ENCODE results near the gene OCA2. TPM values are rescaled to one million over a fixed set of nuclear protein-coding genes. Genes with fewer than 3 reads are reported as not detected.
"Not testable (repeated sequence)": the region's sequence is repeated elsewhere in the genome, so short reads cannot be mapped to it uniquely, and the experiment has no call there.

OCA2 gene
- polyA plus RNA-seq, 1 experiment = not detected

DNA sequence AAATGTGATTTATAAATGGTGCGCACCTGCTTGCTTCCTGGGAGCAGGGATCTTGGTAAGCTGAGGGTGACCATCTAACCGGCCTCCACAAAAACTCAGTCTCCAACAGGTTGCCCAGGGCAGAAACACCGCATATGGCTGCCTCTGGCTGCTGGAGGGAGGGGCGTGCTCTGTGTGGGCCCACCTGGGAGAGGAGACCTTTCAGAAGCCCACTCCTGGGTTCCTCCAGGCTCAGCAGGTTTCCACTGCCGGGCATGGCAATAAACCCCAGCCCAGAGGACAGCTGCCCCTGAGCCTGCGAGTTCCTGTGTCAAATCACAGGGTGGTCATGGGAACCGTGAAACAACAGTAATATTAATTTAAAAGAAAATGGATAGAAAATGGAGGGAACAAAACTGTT lies 85.6 kb downstream of the OCA2 start:
- ChIA-PET POLR2A (no interaction called here), CTCF (no interaction called here)
- H3K27me3 ChIP-seq (ENCODE audit: control insufficient read depth, insufficient read depth, low read length) = no peaks in the 10 kb centered on the region
- no peaks in the 10 kb centered on the region; the same call in 1 of the 2 replicates for H3K9me3 ChIP-seq (ENCODE audit: control insufficient read depth, insufficient read depth, low read length)
- H3K4me3 ChIP-seq (ENCODE audit: low read depth, low read length) = no peak overlapping the region
- H3K27ac ChIP-seq (ENCODE audit: low read depth, low read length) = no peak overlapping the region
- TF ChIP-seq, protein P1, sequence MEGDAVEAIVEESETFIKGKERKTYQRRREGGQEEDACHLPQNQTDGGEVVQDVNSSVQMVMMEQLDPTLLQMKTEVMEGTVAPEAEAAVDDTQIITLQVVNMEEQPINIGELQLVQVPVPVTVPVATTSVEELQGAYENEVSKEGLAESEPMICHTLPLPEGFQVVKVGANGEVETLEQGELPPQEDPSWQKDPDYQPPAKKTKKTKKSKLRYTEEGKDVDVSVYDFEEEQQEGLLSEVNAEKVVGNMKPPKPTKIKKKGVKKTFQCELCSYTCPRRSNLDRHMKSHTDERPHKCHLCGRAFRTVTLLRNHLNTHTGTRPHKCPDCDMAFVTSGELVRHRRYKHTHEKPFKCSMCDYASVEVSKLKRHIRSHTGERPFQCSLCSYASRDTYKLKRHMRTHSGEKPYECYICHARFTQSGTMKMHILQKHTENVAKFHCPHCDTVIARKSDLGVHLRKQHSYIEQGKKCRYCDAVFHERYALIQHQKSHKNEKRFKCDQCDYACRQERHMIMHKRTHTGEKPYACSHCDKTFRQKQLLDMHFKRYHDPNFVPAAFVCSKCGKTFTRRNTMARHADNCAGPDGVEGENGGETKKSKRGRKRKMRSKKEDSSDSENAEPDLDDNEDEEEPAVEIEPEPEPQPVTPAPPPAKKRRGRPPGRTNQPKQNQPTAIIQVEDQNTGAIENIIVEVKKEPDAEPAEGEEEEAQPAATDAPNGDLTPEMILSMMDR (IDR thresholded peaks at IDR 0.05; ENCODE audit: low read depth, low read length) = no peak
- no peak for DNase-seq (ENCODE audit: low read depth, low spot score)

DNA sequence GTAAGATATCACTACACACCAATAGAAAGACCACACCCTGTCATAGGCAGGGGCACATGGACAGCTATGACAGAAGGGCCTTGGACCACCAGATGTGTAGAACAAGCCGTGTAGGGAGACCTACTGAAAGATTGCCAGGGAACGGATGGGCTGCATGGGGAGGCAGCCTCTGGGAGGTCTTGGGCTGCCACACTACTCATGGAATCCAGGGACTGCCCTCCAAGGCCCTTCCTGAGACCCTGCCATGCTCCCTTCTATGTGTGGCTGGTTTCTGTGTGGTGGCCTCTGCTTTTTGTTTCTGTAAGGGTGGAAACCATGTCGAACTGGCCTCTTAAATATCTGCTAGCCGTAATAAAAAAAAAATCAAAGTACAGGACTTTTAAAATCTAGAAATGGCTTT lies 86.9 kb downstream of the OCA2 start:
- ChIA-PET POLR2A (no interaction called here), CTCF (no interaction called here)
- Histone ChIP-seq H3K27ac (ENCODE audit: low read depth, low read length) (no peak overlapping the region), H3K4me3 (ENCODE audit: low read depth, low read length) (no peak overlapping the region), H3K9me3 (ENCODE audit: control insufficient read depth, insufficient read depth, low read length) (no peaks in the 10 kb centered on the region), H3K27me3 (ENCODE audit: control insufficient read depth, insufficient read depth, low read length) (no peaks in the 10 kb centered on the region)
- no peak for DNase-seq (ENCODE audit: low read depth, low spot score)
- TF ChIP-seq, protein P1 (IDR thresholded peaks at IDR 0.05; ENCODE audit: low read depth, low read length) = no peak

DNA sequence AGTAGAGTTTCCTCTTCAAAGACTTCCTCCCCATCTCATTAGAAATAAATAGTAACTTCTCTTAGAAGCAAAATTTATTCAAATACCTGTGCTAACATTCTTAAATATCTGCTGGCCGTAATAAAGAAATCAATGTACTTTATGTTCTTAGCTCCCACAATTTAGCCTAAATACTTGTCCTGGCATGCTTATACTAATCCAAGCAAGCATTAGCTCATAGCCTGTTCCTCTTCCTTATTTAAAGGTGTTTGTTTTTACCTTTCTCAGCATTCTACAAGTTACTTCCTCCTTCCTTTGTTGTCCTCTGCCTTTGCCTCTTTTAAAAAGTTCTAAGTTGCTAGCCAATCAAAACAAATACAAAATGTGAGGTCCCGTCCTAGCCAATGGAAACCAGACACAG lies 90.9 kb downstream of the OCA2 start:
- H3K27me3 ChIP-seq (ENCODE audit: control insufficient read depth, insufficient read depth, low read length); POLR2A ChIA-PET; H3K4me3 ChIP-seq (ENCODE audit: low read depth, low read length); H3K27ac ChIP-seq (ENCODE audit: low read depth, low read length); DNase-seq (ENCODE audit: low read depth, low spot score); CTCF ChIA-PET: not testable (repeated sequence)
- peaks cover 19% of the 10 kb centered on the region for H3K9me3 ChIP-seq (ENCODE audit: control insufficient read depth, insufficient read depth, low read length)

DNA sequence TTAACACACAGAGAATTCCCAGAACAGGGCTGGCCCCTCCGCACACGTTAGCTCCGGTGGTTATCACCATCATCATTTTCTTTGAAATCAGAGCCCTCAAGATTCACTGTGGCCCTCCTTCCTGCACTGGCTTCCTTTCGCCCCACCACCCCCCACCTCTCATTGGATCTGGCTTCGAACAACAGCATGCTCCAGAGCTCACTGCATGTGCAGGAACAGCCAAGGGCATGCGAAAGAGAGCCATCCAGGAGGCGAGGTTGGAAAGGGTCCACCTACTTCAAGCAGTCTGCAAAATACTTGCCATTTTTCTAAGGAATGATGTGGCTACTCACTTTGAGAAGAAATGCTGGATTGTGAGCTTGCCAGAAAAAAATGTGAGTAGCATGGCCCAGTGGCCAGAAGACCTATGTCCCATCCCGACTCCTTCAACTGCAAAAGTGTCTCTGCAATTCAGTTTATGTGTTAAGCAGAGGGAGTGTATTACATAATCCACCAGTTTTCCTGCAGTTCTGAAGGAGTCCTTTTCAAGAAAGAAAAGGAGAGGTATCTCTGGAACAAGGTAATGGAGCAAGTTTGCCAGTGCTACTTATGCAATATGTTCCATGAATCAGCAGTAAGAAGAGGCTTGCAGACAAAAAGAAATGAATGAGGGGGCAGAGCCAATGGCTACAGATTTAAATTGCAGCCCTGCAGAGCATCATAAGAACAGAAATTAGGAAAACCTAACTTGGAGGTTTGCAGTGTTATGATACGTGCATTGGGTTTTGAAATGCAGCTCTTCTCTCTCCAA lies 92.8 kb downstream of the OCA2 start:
- Histone ChIP-seq H3K27me3 (ENCODE audit: control insufficient read depth, insufficient read depth, low read length) (no peaks in the 10 kb centered on the region), H3K9me3 (ENCODE audit: control insufficient read depth, insufficient read depth, low read length) (peaks cover 34% of the 10 kb centered on the region), H3K4me3 (ENCODE audit: low read depth, low read length) (no peak overlapping the region), H3K27ac (ENCODE audit: low read depth, low read length) (no peak overlapping the region)
- ChIA-PET POLR2A (no interaction called here), CTCF (interaction anchor here (1.4 kb wide), 1 partner anchor 15 kb away, joined by 3 read pairs; no protein-coding TSS in a partner anchor)
- DNase-seq (ENCODE audit: low read depth, low spot score) = no peak
- TF ChIP-seq, protein P1 (IDR thresholded peaks at IDR 0.05; ENCODE audit: low read depth, low read length) = no peak

DNA sequence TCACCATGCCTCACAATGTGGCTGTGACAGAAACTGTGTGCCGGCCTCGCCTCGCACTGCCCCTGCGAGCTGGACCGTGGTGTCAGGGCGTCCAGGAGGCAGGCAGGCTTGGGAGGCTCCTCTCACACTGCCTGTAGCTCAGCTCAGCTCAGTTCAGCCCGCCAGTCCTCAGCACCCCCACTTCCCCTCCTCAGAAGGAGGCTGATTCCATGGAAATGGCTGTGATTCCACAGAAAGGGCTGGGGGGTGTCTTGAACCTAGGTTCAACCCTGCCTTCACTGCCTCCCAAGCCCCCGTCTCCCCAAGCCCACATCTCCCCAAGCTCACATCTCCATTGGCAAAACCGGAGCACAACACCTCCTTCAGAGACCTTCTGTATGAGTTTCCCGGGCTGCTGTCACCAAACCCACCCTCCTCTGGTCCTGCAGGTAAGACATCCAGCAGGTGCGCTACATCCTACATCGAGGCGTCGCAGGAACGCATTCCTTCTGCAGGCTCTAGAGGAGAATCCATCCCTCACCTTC lies 94.0 kb downstream of the OCA2 start:
- POLR2A ChIA-PET = no interaction called here
- CTCF ChIA-PET = no interaction called here
- TF ChIP-seq, protein P1 (IDR thresholded peaks at IDR 0.05; ENCODE audit: low read depth, low read length) = no peak
- no peak for DNase-seq (ENCODE audit: low read depth, low spot score)
- no peak overlapping the region for H3K27ac ChIP-seq (ENCODE audit: low read depth, low read length)
- no peak overlapping the region for H3K4me3 ChIP-seq (ENCODE audit: low read depth, low read length)
- no peaks in the 10 kb centered on the region for H3K27me3 ChIP-seq (ENCODE audit: control insufficient read depth, insufficient read depth, low read length)
- H3K9me3 ChIP-seq (ENCODE audit: control insufficient read depth, insufficient read depth, low read length) = peaks cover 34% of the 10 kb centered on the region
